Fibroblast of lung (primary cell): Measurements from ENCODE around the gene NMNAT3. TPM values are rescaled to one million over a fixed set of nuclear protein-coding genes. Genes with fewer than 3 reads are reported as not detected.

Experiments used
- DNase-seq, 2 donors: peaks; one replicate each; pipeline versions ENCODE4 v3.0.0 to v3.0.0-alpha.2; 2010; ENCODE audit warnings: low read depth in 2 of 2
- H2AFZ ChIP-seq: 2 replicates; pipeline ENCODE4 v1.5.1; 2012; ENCODE audit warnings: low read length, control low read depth, inconsistent platforms
- H3K27ac ChIP-seq: 2 replicates; pipeline ENCODE4 v1.5.1; 2011; ENCODE audit warnings: low read length, control low read depth; ENCODE audit not compliant: insufficient read depth
- H3K27me3 ChIP-seq: 2 replicates; pipeline ENCODE4 v1.5.1; 2011; ENCODE audit warnings: mild to moderate bottlenecking, low read length; ENCODE audit not compliant: control insufficient read depth, insufficient read depth
- H3K36me3 ChIP-seq: 2 replicates; pipeline ENCODE4 v1.5.1; 2011; ENCODE audit warnings: low read length; ENCODE audit not compliant: control insufficient read depth, insufficient read depth
- H3K4me1 ChIP-seq: 2 replicates; pipeline ENCODE4 v1.5.1; 2011; ENCODE audit warnings: low read length; ENCODE audit not compliant: control insufficient read depth, insufficient read depth; ENCODE audit errors: extremely low read depth
- H3K4me2 ChIP-seq: 2 replicates; pipeline ENCODE4 v1.5.1; 2011; ENCODE audit warnings: low read length, control low read depth; ENCODE audit not compliant: insufficient read depth; ENCODE audit errors: extremely low read depth
- H3K4me3 ChIP-seq, 4 experiments: fragments of 200-600 bp in 1 of 4; sonication (generic) in 1 of 4; replicated peaks in 1 of 4; 2 replicates each; pipeline ENCODE4 v1.5.1; 2011 to 2016; ENCODE audit warnings: low read length in 4 of 4, low read depth in 3 of 4, mild to moderate bottlenecking in 3 of 4, control low read depth in 2 of 4, inconsistent platforms in 1 of 4, mixed read lengths in 1 of 4; ENCODE audit not compliant: insufficient read depth in 1 of 4; ENCODE audit errors: control extremely low read depth in 1 of 4
- H3K79me2 ChIP-seq: 2 replicates; pipeline ENCODE4 v1.5.1; 2012; ENCODE audit warnings: mild to moderate bottlenecking, low read length, inconsistent platforms; ENCODE audit not compliant: control insufficient read depth, insufficient read depth
- H3K9ac ChIP-seq: 2 replicates; pipeline ENCODE4 v1.5.1; 2011; ENCODE audit warnings: mild to moderate bottlenecking, low read length, control low read depth; ENCODE audit not compliant: insufficient read depth
- H3K9me3 ChIP-seq: 2 replicates; pipeline ENCODE4 v1.5.1; 2012; ENCODE audit warnings: low read depth, low read length; ENCODE audit not compliant: control insufficient read depth, insufficient read depth
- H4K20me1 ChIP-seq: 2 replicates; pipeline ENCODE4 v1.5.1; 2011; ENCODE audit warnings: low read length; ENCODE audit not compliant: control insufficient read depth, insufficient read depth; ENCODE audit errors: extremely low read depth
- CTCF ChIP-seq, 2 donors: IDR thresholded peaks in 1 of 2; conservative IDR thresholded peaks in 1 of 2; 1 replicate in 1 of 2; 2 replicates in 1 of 2; pipeline ENCODE4 v1.5.1; 2011 to 2012; ENCODE audit warnings: low read length in 2 of 2, control low read depth in 1 of 2, inconsistent platforms in 1 of 2, low read depth in 1 of 2, mild to moderate bottlenecking in 1 of 2
- EZH2 ChIP-seq: IDR thresholded peaks from 2 replicates; pipeline ENCODE4 v1.5.1; 2012; ENCODE audit warnings: low read length, control low read depth, mild to moderate bottlenecking; ENCODE audit errors: missing control alignments
- polyA minus RNA-seq: library from RNA; depleted of rRNA, polyadenylated mRNA; stranded (reverse); fragments of >200 nt; gene quantifications from 2 replicates; pipeline ENCODE4 v1.2.3, GENCODE V29; 2011; ENCODE audit warnings: low replicate concordance
- polyA plus RNA-seq, 2 donors: library from polyadenylated mRNA; depleted of rRNA in 1 of 2; stranded (reverse) in 1 of 2; unstranded in 1 of 2; fragments of >200 nt; gene quantifications; 2 replicates each; pipeline ENCODE4 v1.2.1, GENCODE V29; 2011 to 2012; ENCODE audit warnings: missing spikeins in 1 of 2
- total RNA-seq: library from RNA; depleted of rRNA; stranded (reverse); fragments of >200 nt; gene quantifications from 2 replicates; pipeline ENCODE4 v1.2.1, GENCODE V29; 2014

The NMNAT3 gene
- total RNA-seq (2.5 and 2.8 TPM in 2 replicates), polyA plus RNA-seq (0.16 and 0.68 TPM in 2 replicates), polyA minus RNA-seq (0.63 TPM in 1 of 2 replicates, not detected in the other)
- 0.35 and 0.90 TPM in 2 replicates for polyA plus RNA-seq (2012)

GRCh38 chr3:139677388-139678155 is at the start of gene NMNAT3:
TSS of gene NMNAT3 (minus strand) at chr3:139677972. CDS start at chr3:139627724, 50,248 bp downstream.
- Histone ChIP-seq H3K36me3 (no peaks in the 10 kb centered on the region), H3K9ac (no peak within 1 kb of the TSS), H3K27ac (no peak within 1 kb of the TSS), H3K4me3 (peak within 1 kb of the TSS; percentile 45 to 56 (median 48)), H2AFZ (peak within 1 kb of the TSS; percentile 75), H3K4me2 (peak within 1 kb of the TSS; percentile 75), H3K27me3 (peaks cover 4% of the 10 kb centered on the region), H3K79me2 (no peaks in the 10 kb centered on the region), H4K20me1 (no peaks in the 10 kb centered on the region), H3K4me1 (no peaks in the 10 kb centered on the region), H3K9me3 (no peaks in the 10 kb centered on the region)
- DNase-seq = peak; percentile 56 to 59
- no peak for TF ChIP-seq EZH2
- no peak for TF ChIP-seq CTCF (conservative IDR thresholded peaks at IDR 0.05 in 1 of 2, IDR thresholded peaks at IDR 0.05 in 1 of 2; ENCODE audit: low read depth in 1 of 2, low read length in 2 of 2)

- no peaks in the 10 kb centered on the region for H4K20me1 ChIP-seq
- no peaks in the 10 kb centered on the region for H3K36me3 ChIP-seq
- no peak overlapping the region for H2AFZ ChIP-seq
- TF ChIP-seq CTCF (conservative IDR thresholded peaks at IDR 0.05 in 1 of 2, IDR thresholded peaks at IDR 0.05 in 1 of 2; ENCODE audit: low read depth in 1 of 2, low read length in 2 of 2) = no peak
- TF ChIP-seq EZH2 = no peak
- no peaks in the 10 kb centered on the region for H3K27me3 ChIP-seq
- no peaks in the 10 kb centered on the region for H3K9me3 ChIP-seq
- H3K4me1 ChIP-seq = no peaks in the 10 kb centered on the region
- no peak overlapping the region for H3K27ac ChIP-seq
- no peaks in the 10 kb centered on the region for H3K79me2 ChIP-seq
- DNase-seq = no peak
- H3K4me2 ChIP-seq = no peak overlapping the region
- H3K4me3 ChIP-seq = no peak overlapping the region
- no peak overlapping the region for H3K9ac ChIP-seq
These were observed 43.6 kb upstream of the NMNAT3 start for GRCh38 chr3:139721370-139721769.

GRCh38 chr3:139718415-139718814 is 40.6 kb upstream of the NMNAT3 start:
- Histone ChIP-seq H3K27me3 (no peaks in the 10 kb centered on the region), H3K27ac (no peak overlapping the region), H3K36me3 (no peaks in the 10 kb centered on the region), H4K20me1 (no peaks in the 10 kb centered on the region), H2AFZ (no peak overlapping the region), H3K9ac (no peak overlapping the region), H3K4me2 (no peak overlapping the region), H3K79me2 (no peaks in the 10 kb centered on the region), H3K9me3 (no peaks in the 10 kb centered on the region), H3K4me1 (no peaks in the 10 kb centered on the region), H3K4me3 (no peak overlapping the region)
- peak; percentile 47 to 56 for DNase-seq
- TF ChIP-seq CTCF (conservative IDR thresholded peaks at IDR 0.05 in 1 of 2, IDR thresholded peaks at IDR 0.05 in 1 of 2; ENCODE audit: low read depth in 1 of 2, low read length in 2 of 2) (peak; percentile 68), EZH2 (no peak)
